GM23248 (cell line): ENCODE measurements around the gene PELI2.

Source experiments
- EZH2 ChIP-seq: fragments of 200-600 bp; sonication (generic); IDR thresholded peaks from 2 replicates; pipeline ENCODE4 v1.6.1; 2018; ENCODE audit warnings: antibody characterized with exemption, mild to moderate bottlenecking; ENCODE audit not compliant: insufficient read depth, poor library complexity, severe bottlenecking
- EZH2phosphoT487 ChIP-seq: fragments of 200-600 bp; sonication (generic); IDR thresholded peaks from 2 replicates; pipeline ENCODE4 v1.6.1; 2018; ENCODE audit warnings: antibody characterized with exemption, moderate library complexity, mild to moderate bottlenecking, low read depth; ENCODE audit not compliant: insufficient read depth

GRCh38 chr14:56235388-56235787, 117.2 kb downstream of the PELI2 start:
- TF ChIP-seq EZH2phosphoT487: no peak
- TF ChIP-seq EZH2: no peak
